ENCODE measurements around the gene PLCL2. TPM values are rescaled to one million over a fixed set of nuclear protein-coding genes. Genes with fewer than 3 reads are reported as not detected.

Gene PLCL2
- total and polyA plus RNA-seq, 10 of the 15 experiments (the other 5 are each of a cell fraction or from before 2014, with no cell fraction given), result 7.5 to 37.3 (median 21.7) TPM

DNA sequence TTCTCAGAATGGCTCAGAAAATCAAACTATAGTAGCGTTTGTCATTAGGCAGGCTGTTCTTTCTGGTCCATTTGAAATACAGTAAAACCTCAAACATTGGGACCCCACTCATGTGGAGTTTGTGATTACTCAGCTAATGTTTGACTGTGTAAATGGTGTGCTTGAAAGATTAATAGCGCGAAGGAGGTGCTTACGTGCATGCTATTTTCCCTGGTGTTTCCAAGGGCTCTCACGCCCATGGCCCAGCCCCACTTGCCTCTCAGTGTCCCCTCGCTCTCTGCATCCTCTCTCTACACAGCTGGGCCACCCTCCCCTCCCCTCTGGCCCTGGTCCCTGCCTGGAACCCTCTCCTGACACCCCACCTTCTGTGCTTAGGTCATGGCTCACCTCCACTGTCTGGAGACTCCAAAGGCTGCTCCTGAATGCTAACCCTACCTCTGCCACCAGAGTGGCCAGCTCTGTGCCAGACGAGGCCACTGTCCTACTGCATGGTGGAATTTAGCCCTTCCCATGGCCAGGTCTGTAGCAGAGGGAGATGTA lies 194.2 kb downstream of the PLCL2 start:
- no peak overlapping the region for H3K9ac ChIP-seq (ENCODE audit: control insufficient read depth, insufficient read depth, low read length)
- DNase-seq (ENCODE audit: low read depth, low spot score) (no peak), FAIRE-seq (no peak), ATAC-seq (no peak)
- intact Hi-C loops (cut with micrococcal nuclease; ENCODE audit: unreplicated experiment) (no loop called here), in situ Hi-C loops (cut with MboI) (no loop called here)
- H3K4me1 ChIP-seq (ENCODE audit: control insufficient read depth, insufficient read depth, low read length), result peaks cover 10% of the 10 kb centered on the region
- SMC1A ChIA-PET (ENCODE audit: uncharacterized antibody, unreplicated experiment), result no interaction called here
- no TSS peak for BruUV-seq (replicated peaks)
- CTCF ChIA-PET, result no interaction called here
- H2AFZ ChIP-seq (ENCODE audit: control insufficient read depth, low read depth, low read length), result no peak overlapping the region
- H3K4me3 ChIP-seq, result no peak overlapping the region
- H3K27ac ChIP-seq (ENCODE audit: control insufficient read depth, insufficient read depth), result no peak overlapping the region
- H3K27me3 ChIP-seq (replicated peaks in 1 of 2; ENCODE audit: control insufficient read depth in 2 of 2, insufficient read depth in 2 of 2, low read length in 1 of 2), result no peaks in the 10 kb centered on the region
- POLR2A ChIA-PET, result no interaction called here
- WGBS (ENCODE audit: insufficient coverage, insufficient replicate concordance, low lambda C conversion rate, missing lambda C conversion rate), result 94% methylated on average over 7 of the region's 7 CpGs
- no peak overlapping the region for H3K4me2 ChIP-seq (ENCODE audit: control insufficient read depth, insufficient read depth)
- H4K20me1 ChIP-seq (ENCODE audit: control insufficient read depth, insufficient read depth), result no peaks in the 10 kb centered on the region
- peaks cover 3% of the 10 kb centered on the region; the same call in 2 of the 3 replicates for H3K9me3 ChIP-seq (replicated peaks; ENCODE audit: control insufficient read depth, insufficient read depth, low read length)
- RAD21 ChIA-PET (ENCODE audit: unreplicated experiment), result no interaction called here
- no peaks in the 10 kb centered on the region for H3K79me2 ChIP-seq (ENCODE audit: control insufficient read depth, insufficient read depth, low read length)
- H3K36me3 ChIP-seq (ENCODE audit: control insufficient read depth in 2 of 2, insufficient read depth in 2 of 2, low read length in 1 of 2), result peaks cover 3 to 21% of the 10 kb centered on the region in 2 experiments; a peak in 2 of 4 replicates
- TF ChIP-seq KAT2A (conservative IDR thresholded peaks at IDR 0.05; ENCODE audit: control insufficient read depth, low read depth, low read length), result no peak
- no peak for TF ChIP-seq CREM (IDR thresholded peaks at IDR 0.05; ENCODE audit: low read depth)
- TF ChIP-seq, protein P1, sequence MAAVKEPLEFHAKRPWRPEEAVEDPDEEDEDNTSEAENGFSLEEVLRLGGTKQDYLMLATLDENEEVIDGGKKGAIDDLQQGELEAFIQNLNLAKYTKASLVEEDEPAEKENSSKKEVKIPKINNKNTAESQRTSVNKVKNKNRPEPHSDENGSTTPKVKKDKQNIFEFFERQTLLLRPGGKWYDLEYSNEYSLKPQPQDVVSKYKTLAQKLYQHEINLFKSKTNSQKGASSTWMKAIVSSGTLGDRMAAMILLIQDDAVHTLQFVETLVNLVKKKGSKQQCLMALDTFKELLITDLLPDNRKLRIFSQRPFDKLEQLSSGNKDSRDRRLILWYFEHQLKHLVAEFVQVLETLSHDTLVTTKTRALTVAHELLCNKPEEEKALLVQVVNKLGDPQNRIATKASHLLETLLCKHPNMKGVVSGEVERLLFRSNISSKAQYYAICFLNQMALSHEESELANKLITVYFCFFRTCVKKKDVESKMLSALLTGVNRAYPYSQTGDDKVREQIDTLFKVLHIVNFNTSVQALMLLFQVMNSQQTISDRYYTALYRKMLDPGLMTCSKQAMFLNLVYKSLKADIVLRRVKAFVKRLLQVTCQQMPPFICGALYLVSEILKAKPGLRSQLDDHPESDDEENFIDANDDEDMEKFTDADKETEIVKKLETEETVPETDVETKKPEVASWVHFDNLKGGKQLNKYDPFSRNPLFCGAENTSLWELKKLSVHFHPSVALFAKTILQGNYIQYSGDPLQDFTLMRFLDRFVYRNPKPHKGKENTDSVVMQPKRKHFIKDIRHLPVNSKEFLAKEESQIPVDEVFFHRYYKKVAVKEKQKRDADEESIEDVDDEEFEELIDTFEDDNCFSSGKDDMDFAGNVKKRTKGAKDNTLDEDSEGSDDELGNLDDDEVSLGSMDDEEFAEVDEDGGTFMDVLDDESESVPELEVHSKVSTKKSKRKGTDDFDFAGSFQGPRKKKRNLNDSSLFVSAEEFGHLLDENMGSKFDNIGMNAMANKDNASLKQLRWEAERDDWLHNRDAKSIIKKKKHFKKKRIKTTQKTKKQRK (IDR thresholded peaks at IDR 0.05; ENCODE audit: low read depth, low read length), result no peak
- TF ChIP-seq, protein P2, sequence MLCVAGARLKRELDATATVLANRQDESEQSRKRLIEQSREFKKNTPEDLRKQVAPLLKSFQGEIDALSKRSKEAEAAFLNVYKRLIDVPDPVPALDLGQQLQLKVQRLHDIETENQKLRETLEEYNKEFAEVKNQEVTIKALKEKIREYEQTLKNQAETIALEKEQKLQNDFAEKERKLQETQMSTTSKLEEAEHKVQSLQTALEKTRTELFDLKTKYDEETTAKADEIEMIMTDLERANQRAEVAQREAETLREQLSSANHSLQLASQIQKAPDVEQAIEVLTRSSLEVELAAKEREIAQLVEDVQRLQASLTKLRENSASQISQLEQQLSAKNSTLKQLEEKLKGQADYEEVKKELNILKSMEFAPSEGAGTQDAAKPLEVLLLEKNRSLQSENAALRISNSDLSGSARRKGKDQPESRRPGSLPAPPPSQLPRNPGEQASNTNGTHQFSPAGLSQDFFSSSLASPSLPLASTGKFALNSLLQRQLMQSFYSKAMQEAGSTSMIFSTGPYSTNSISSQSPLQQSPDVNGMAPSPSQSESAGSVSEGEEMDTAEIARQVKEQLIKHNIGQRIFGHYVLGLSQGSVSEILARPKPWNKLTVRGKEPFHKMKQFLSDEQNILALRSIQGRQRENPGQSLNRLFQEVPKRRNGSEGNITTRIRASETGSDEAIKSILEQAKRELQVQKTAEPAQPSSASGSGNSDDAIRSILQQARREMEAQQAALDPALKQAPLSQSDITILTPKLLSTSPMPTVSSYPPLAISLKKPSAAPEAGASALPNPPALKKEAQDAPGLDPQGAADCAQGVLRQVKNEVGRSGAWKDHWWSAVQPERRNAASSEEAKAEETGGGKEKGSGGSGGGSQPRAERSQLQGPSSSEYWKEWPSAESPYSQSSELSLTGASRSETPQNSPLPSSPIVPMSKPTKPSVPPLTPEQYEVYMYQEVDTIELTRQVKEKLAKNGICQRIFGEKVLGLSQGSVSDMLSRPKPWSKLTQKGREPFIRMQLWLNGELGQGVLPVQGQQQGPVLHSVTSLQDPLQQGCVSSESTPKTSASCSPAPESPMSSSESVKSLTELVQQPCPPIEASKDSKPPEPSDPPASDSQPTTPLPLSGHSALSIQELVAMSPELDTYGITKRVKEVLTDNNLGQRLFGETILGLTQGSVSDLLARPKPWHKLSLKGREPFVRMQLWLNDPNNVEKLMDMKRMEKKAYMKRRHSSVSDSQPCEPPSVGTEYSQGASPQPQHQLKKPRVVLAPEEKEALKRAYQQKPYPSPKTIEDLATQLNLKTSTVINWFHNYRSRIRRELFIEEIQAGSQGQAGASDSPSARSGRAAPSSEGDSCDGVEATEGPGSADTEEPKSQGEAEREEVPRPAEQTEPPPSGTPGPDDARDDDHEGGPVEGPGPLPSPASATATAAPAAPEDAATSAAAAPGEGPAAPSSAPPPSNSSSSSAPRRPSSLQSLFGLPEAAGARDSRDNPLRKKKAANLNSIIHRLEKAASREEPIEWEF (IDR thresholded peaks at IDR 0.05; ENCODE audit: insufficient replicate concordance, low read depth, low read length), result no peak
- TF ChIP-seq CHD2 (IDR thresholded peaks at IDR 0.05; ENCODE audit: borderline replicate concordance, low read depth, low read length), result no peak
- no peak for TF ChIP-seq ZZZ3 (IDR thresholded peaks at IDR 0.05; ENCODE audit: control insufficient read depth, insufficient read length, low read depth)
- TF ChIP-seq ATF3 (IDR thresholded peaks at IDR 0.05; ENCODE audit: borderline replicate concordance, extremely low read depth, low read depth, low read length), result no peak
- TF ChIP-seq TCF3 (IDR thresholded peaks at IDR 0.05; ENCODE audit: borderline replicate concordance, insufficient read depth, low read depth, low read length), result no peak
- no peak for TF ChIP-seq WRNIP1 (IDR thresholded peaks at IDR 0.05; ENCODE audit: borderline replicate concordance, low read depth, low read length)
- TF ChIP-seq PBX3 (IDR thresholded peaks at IDR 0.05; ENCODE audit: insufficient replicate concordance, low read depth, low read length), result no peak
- TF ChIP-seq, protein P3, sequence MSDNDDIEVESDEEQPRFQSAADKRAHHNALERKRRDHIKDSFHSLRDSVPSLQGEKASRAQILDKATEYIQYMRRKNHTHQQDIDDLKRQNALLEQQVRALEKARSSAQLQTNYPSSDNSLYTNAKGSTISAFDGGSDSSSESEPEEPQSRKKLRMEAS (IDR thresholded peaks at IDR 0.05; ENCODE audit: low read depth, low read length), result no peak
- TF ChIP-seq NRF1 (conservative IDR thresholded peaks at IDR 0.05; ENCODE audit: low read depth, low read length), result no peak
- no peak for TF ChIP-seq SMARCA5 (IDR thresholded peaks at IDR 0.05)
- no peak for TF ChIP-seq KLF5 (IDR thresholded peaks at IDR 0.05; ENCODE audit: partially characterized antibody)

All from GM12878 (cell line).